NCI-H69 (cell line): ENCODE results near the gene PALD1.

Source experiments
- DNase-seq: peaks from one replicate; lab custom pipeline; 2025; lab: John Stamatoyannopoulos, UW

The PALD1 gene

DNA sequence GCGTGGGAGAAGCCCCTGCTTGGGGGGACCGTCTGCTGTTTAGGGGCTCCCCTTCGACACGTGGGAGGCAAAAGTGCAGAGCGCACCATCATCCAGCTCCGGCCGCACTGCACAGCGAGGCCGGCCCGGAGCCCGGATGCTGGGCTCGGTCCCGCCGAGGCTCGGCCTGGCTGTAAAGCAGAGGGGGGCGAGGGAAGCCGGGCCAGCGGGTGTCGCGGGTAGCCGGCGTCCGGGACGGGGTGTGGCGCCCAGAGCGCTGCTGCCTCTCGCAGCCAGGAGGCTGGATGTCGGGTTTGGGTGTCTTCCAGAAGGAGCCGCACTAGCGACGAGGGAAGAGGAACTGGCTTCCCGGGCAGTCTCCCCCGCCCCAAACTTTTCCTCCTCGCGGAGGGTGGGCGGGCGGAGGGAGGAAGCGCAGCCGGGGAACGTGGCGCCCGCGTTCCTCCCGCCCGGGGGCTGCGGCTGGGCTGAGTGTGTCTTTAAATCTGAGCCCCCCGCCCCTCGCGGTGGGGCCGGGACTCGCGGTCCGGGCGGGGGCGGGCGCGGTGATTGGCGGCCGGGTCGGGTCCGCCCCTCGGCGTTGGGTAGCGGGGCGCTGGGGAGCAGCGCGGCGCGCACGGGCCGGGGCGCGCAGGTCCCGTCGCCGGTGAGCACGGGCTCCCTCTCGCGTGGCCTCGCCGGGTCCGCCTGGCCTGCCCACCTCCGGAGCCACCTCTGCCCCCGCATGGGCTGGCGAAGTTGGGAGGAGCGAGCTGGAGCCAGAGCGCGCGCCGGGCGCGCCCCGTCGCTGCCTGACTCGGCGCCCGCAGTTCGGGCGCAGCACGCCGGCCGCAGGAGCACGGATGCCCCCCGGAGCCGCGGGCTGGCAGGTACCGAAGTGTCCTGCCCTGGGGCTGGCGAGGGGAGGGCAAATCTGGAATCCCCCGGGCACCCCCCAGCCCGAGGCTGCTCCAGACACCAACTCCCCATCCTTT, at the start of gene PALD1:
TSS of gene PALD1 (plus strand) at position 577 of the 974 bp plus-strand sequence. CDS start 47,185 bp downstream, outside the sequence.
- DNase-seq = peak; percentile 71

- no peak for DNase-seq
Measured at GRCh38 chr10:70430493-70431445, 47.8 kb upstream of the PALD1 start.

DNA sequence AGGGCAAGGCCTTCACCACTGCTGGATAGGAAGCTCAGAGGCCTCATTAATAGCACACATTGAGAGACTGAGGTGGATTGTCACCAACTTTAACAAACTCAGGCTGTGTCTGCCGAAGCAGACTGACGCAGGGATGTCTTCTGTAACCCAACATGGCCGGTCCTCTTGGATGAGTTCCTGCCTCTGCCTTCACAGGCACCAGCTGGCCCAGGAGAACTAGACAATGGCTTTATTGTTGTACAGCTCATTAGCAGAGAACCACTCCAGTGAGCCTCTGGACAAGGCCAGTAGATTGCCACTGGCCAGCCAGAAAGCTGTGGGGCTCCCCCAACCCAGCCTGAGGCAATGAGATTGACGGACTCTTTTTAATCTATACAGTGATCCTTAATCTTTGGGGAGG, 46.5 kb upstream of the PALD1 start:
- DNase-seq = no peak

- DNase-seq = no peak
Measured at GRCh38 chr10:70432561-70433263, 45.9 kb upstream of the PALD1 start.

GRCh38 chr10:70433581-70434280, 44.8 kb upstream of the PALD1 start:
- DNase-seq = no peak

DNA sequence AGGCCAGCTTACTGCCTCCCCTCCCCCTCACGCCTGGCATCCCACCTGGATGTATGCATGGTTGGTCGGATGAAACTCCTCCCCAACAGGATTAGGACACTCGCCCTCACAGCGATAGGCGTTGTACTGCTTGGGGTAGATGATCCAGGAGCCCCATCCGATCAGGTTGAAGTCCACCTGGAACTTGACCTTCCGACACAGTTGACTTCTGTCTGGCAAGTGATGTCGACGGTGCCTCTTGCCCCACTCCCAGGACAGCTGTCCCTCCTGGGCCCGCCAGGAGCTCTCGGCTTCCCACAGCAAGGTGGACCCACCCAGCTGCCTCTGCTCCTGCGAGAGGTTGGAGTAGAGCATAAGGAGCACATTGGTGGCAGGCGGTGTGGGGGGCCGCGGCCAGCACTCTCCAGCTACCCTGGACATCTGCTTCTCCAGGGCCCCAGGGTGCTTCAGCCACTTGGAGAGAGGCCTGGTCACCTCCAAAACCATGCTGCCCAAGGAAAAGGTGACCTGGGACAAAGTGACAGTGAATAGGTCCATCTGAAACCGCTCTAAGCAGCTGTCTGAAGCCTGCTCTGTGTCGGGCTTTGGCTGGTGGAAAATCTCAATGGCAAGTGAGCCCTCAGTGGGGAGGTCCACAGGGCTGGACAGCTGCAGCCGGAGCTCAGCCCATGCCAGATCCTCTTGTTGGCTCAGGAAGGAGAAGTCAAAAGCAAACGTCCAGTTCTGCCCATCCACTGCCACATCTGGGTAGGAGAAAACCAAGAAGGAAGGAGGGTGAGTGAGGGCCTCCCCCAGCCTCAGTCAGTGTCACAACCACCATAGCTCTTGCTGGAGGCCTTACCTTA, 43.1 kb upstream of the PALD1 start:
- DNase-seq = no peak

GRCh38 chr10:70437721-70438120, 40.8 kb upstream of the PALD1 start:
- peak; percentile 8 for DNase-seq

DNA sequence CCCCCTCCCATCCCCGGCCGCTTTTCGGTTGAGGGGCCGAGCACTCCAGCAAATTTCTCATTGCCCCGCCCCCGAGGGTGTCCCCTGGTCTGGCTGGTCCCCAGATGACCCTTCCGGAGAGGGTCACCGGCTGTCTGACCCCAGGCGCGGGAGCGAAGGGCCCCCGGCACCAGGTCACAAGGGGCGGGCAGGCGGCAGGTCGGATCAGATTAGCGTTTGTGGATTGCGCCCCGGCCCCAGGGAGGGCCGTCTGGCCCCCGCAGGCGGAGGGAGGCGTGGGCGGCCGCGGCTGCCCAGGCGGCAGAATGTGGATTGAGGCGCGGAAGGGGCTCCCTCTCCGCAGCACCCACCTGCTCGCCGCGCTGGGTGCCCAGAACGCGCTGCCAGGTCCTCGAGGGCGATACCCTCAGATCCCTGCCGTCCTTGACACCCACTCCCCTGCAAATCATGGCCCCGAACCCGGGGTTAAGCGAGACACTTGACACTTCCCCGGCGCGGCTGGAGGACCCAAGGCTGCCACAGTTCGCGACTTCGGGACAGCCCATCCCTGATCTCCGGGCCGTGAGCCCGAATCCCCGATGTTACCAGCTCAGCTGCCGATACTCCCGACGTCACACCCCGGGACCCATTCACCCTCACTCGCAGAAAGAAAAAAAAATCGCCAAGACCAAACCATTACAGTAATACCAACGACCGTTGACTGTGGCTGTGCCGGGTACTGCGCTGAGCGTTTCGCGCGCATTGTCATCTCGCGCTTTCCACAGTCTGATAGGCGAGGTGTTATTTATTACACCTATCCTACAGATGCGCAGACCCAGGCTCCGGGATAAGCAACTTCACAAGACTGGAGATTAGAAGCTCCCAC, 38.0 kb upstream of the PALD1 start:
- DNase-seq = peak; percentile 29

DNA sequence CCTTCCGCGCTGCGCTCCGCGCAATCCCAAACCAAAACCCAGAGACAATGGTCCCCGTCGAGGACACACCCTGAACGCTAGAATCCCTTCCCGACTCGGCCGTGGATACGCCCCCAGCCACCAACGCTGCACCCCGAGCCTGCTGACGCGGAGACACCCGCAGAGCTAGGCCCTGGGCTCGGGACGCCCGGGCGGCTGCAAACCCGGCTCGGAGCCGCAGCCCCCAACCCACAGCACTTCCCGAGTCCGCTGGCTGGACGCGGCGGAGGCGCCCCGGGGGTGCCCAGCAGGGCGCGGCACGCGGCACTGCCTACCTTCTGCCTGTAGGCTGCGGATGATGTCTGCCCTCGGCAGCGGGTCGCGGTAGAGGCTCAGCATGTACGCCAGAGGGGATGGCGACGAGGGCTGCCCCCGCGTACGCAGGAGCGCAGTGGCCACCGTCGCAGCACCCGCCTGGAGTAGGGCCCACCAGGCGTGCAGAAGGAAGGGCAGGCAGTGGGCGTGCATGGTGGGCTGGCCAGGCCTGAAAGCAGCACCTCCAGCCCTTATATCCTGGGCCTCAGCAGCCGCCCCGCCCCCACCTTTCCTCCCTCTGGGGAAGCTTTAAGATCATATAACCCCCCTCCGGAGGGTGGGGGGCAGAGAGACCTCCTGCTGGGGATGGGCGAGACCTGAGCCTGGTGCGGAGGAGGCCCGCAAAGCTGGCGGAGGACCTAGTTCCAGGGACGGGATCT, 37.2 kb upstream of the PALD1 start, which contains the start of gene NODAL:
TSS of gene NODAL (minus strand) at position 521 of the 734 bp plus-strand sequence. CDS start at position 507, 14 bp downstream.
- peak; percentile 29 for DNase-seq

GRCh38 chr10:70441895-70442309, 36.7 kb upstream of the PALD1 start:
- DNase-seq = no peak

DNA sequence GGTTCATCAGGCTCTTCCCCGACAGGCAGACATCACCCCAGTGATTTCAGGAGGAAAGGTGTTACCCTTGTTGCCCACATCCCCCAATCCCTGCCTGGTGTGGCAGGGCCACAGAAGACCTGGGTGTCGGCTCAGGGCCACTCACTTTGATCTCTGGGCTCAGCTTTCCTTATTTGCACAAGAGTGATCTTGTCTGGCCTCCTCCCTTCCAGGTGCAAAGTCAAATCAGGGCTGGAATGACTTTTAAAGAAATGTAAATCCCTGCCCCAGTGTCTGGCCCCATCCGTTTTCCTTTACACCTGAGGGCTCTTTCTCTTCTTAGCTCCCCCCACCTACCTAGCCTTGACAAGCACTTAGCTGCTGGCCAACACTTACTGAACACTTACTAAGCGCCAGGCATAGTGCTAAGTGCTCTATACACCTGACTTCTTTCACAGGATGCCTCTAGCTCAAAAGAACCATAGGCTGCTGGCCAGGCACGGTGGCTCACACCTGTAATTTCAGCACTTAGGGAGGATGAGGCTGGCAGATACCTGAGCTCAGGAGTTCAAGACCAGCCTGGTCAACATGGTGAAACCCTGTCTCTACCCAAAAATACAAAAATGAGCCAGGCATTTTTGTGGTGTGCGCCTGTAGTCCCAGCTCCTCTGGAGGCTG, 36.1 kb upstream of the PALD1 start:
- no peak for DNase-seq

- DNase-seq = no peak
Measured at GRCh38 chr10:70444744-70445143, 33.8 kb upstream of the PALD1 start.

GRCh38 chr10:70445718-70446657, 32.6 kb upstream of the PALD1 start:
- DNase-seq = no peak

GRCh38 chr10:70448236-70448635, 30.3 kb upstream of the PALD1 start:
- no peak for DNase-seq

DNA sequence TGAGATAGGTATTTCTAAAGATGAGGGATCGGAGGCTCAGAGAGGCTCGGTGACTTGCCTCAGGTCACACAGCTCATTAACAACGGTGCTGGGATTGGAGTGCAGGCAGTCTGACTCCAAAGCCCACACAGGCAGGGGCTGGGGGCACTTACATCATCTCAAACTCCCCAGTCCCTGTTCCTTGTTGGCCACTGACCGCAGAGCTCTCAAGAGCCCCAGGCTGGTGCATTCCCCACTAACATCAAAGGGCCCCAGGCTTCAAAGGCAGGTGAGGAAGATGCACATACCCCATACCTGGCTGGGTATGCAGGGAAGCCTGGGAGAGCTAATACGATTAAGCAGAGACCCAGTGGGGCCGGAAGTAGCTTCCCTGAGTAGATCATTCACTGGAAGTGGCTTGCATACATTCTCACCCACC, 23.3 kb upstream of the PALD1 start:
- no peak for DNase-seq

DNA sequence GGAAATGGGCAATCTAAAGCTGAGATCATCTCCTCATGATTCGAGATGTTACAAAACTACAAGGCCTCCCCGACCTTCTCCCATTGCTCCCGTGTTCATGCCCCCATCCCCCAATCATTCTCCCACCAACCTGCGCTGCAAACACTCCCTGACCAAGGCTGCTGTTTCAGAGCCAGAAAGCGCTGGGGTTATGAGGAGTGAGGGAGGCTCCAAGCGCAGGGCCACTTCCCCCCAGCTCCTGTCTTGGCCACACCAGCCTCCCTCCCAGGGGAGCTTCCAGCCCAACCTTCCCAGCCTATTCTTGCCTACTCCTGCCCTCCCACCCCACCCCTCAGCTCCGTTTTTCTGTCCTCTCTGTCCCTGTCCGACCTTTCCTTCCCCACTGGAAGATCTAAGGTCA, 22.4 kb upstream of the PALD1 start:
- no peak for DNase-seq
